ENCODE results near the gene OXSM.
A peak's percentile ranks its signal among the peaks of the same experiment; 100 is the strongest.

OXSM gene

DNA sequence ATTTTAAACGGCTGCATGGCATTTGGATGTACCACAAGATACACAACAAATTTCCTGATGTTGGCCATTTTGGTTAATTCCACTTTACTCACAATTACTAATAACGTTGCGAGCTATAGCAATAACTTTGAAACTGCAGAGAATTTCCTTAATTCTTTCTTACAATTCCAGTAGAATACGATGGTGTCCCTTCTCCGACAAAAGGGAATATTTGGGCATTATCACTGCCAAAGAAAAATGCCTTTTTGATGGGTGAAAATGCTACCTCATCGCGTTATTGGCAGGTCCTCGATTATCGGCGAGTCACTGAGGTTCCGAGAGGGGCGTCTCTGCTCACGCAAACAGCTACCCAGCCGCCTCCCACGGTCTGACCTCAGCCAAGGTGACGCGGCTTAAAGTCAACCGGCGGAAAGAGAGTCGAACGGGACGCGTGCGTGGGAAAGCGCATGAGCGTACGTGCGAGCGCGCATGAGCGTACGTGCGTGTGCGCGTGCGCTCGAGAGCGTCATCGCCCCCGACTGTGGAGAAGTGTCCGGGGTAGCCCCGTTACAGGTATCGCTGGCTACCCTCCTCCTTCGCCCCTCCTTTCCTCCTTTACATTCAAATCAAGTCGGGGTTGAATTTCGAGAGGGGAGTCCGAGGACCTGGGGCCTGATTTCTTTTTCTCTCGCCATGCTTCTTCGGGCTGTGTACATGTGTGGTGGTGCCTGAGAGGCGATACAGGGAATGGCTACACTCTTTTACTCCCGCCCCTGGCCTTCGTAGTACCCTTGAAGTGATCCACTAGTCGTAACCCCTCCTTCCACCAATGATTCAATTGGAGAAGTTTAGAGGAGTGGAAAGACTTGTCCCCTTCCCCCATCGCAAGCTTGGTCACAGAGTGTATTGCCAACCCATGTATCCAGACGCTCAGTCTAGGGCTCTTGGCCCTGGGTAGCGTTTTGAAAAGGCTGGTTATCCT, at the start of gene OXSM:
TSS of gene OXSM (plus strand) at position 495 of the 961 bp plus-strand sequence. CDS start 931 bp downstream, outside the sequence.
- DNase-seq = peak; percentile 91

GRCh38 chr3:25744470-25744869, 45.4 kb upstream of the OXSM start:
- DNase-seq = no peak

DNA sequence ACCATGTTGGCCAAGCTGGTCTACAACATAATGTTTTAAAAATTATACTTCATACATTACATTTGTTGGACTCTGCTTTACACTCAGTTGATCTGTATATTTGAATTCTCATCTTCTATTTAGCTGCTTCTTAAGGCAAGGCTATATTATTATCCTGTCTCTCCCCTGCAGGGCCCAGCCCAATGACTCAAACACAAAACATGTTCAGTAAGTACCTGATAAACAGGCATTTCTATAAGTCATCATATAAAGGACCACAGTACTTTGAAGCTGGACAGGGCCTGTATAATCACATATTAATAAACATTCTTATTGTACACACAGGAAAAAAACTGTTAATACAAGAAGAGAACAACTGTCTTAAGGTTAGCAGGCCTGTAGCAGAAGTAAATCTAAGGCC, 42.9 kb upstream of the OXSM start:
- no peak for DNase-seq

DNA sequence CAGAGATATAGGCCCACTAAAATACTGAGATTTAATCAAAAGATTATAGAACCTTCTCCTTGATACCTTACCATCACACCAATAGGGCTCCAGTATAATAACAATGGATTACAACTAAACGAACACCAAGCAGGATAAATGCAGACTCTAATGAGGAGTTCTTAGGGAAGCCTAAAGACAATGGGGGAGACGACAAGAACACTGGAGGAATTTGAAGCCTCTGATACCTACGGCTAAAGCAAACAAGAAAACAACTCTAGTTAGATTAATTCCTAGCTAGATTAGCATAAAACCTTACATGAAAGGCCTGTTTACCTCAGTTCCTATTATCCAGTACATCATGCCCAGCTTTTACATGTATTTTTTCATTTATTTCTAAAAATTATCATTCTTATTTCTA, 41.7 kb upstream of the OXSM start:
- DNase-seq = no peak

DNA sequence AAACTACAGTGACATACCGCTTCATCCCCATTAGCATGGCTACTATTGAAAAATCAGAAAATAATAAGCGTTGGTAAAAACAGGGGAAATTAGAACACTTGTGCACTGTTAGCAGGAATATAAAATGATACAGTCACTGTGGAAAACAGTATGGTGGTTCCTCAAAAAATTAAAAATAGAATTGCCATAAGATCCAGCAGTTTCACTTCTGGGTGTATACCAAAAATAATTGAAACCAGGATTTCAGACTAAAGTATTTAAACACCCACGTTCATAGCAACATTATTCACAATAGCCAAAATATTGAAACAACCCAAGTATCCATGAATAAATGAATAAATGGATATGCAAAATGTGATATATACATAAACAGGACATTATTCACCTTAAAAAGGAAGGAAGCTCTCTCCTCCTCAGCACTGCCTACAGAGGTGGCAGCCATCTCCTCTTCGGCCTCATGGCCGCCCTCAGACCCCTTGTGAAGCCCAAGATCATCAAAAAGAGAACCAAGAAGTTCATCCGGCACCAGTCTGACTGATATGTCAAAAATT, 40.8 kb upstream of the OXSM start:
- DNase-seq = no peak

- no peak for DNase-seq
Measured at GRCh38 chr3:25751048-25751447, 38.8 kb upstream of the OXSM start.

DNA sequence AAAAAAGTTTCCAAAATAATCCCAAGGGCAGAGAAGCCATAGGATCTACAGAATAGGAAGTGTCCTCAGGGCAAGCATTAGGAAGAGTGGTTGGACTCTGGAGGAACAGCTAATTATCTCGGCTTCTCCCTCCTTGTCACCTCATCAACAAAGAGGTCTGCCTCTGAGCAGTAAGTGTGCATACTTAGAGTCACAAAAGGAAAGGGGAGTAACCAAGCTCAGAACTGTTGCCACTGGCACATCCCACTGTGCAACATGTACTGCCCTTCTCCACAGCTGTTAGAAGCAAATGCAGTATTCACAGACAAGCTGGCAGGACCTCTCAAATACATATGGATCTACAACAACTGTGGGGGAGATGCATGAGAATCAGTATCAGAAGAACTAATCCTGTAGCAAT, 38.2 kb upstream of the OXSM start:
- no peak for DNase-seq

DNA sequence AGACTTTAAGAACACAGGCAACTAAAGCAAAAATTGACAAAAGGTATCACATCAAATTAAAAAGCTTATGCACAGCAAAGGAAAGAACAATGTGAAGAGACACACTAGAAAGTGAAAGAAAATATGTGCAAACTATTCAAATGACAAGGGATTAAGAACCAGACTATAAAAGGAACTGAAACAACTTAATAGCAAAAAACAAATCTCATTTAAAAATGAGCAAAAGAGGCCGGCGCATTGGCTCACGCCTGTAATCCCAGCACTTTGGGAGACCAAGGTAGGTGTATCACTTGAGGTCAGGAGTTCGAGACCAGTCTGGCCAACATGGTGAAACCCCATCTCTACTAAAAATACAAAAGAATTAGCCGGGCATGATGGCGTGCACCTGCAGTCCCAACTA, 21.0 kb upstream of the OXSM start:
- no peak for DNase-seq

DNA sequence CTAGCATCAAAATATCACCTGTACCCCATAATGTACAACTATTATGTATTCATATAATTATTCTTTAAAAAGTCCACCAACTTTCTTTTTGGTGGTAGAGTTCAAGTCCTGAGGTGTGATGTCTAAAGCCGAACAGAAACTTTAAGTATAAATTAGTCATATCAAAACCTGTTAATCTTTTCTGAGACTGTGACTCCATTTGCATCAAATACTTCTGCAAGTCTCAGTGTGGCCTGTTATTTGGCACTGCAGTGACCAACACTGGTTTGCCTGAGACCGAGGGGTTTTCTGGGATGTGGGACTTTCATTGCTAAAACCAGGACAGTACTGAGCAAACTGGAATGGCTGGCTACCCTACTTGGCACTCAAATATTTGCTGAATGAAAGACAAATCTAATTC, 14.0 kb upstream of the OXSM start:
- DNase-seq = no peak

GRCh38 chr3:25780618-25781017, 9.3 kb upstream of the OXSM start:
- DNase-seq = no peak

DNA sequence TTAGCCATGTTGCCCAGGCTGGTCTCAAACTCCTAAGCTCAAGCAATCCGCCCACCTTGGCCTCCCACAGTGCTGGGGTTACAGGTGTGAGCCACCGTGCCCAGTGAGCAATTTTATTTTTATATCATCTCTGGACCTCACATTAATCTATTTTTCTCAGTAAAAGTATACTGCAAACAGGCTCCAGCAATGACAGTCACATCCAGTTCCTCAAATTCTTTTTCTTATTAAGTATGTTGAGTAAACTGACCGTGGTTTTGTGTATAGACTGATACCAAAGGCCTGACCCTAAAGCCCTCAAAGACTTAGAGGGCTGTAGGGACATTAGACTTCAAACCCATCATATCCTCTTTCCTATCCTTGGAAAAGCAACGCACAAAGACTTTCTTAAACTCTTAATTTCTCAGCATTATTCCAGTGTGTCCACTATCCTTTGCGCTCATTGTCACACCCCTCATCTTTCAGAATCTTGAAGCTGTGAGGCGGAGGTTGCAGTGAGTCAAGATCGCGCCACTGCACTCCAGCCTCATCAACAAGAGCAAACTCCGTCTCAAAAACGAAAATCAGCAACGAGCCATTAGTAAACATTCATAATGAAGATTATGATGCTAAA, 8.6 kb upstream of the OXSM start:
- no peak for DNase-seq

- DNase-seq = no peak
Measured at GRCh38 chr3:25781758-25782594, 7.9 kb upstream of the OXSM start.

DNA sequence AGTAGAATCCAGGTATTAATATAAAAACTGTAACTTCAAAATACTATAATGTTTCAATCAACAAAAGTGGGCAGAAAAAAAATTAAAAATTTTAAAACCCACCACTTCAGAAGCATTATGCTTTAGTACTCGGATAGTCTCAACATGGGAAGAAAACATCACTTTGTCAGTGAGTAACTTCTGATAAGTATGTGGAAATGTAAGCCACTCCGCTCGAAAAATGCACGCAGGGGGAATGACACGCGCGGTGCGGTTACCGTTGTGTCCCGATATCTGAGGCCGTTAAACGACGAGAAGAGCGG, 7.3 kb upstream of the OXSM start:
- no peak for DNase-seq

GRCh38 chr3:25782938-25783660, 6.8 kb upstream of the OXSM start, which contains the start of gene NGLY1:
Gene NGLY1, minus strand, starts transcription at chr3:25783443. Its CDS starts 53 bp downstream, at chr3:25783390.
- DNase-seq = peak; percentile 89

DNA sequence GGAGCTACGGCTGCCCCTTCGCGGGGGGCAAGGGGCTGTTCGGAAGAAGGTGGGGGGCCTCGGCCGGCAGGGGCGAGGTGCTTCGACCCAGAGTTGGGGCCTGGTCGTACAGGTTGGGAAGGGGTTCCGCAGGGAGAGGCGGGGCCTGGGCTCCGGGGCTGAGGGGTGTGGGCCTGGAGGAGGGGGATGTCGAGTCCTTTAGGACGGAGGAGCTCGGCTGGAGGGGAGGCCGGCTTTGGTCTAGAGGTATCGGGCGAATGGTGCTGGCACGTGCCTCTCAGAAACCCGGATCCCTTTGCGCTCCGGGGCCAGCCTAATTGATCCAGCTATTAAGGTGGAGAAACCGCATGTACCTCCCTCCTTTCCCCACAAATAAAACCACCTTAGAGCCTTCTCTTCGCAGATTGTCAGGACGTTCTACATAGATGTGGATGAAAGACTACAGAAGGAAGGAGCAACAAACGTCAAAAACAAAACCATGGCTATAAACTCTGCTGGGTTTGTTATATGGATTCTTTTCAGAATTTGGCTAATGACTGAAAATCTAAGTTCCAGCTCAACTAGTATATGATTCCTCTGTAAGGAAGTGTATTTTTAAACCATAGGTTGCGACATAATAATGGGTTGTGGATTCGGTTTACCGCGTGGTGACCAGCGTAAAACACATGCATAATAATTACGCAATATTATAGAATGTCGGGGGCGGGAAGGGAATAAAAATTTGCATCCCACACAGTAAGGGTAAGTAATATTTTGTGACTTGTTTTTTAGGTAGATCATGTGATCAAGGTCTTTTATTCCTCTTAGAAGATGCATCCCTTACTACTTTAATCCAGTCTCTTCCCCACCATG, 6.0 kb upstream of the OXSM start:
- no peak for DNase-seq

GRCh38 chr3:25784971-25785370, 4.9 kb upstream of the OXSM start:
- no peak for DNase-seq

DNA sequence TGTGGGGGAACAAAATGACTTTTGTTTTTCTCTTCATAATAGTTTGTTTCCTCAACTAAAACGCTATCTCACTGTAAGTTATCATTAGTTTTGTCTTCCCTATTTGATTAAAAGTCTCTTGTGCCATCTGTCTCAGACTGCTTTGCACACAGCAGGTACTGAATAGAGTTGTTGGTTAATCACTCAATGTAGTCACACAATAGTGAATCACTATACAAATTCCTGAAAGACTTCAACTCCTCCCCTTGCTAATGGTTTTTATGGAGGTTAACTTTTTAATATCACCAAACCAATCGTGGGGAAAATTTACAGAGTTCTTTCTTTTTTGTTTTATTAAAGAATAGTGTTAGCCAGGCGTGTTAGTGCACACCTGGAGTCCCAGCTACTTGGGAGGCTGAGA, 4.1 kb upstream of the OXSM start:
- no peak for DNase-seq

- no peak for DNase-seq
Measured at GRCh38 chr3:25787689-25788088, 2.2 kb upstream of the OXSM start.

DNA sequence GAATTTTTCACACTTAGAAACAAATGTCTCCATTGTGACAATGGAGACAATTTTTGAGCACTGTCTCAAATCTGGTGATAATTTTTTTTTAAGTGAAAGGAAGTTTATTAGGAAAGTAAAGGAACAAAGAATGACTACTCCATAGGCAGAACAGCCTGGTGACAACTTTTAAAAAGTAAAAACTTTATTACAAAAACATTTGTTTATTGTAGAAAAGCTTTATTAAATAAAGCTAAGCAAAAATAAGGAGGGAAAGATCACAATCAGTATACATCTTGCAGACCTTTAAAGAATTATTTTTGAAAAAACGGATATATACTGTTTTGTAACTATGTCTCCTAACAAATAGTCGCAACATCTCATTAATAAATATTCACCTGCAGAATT, 688 bp upstream of the OXSM start:
- no peak for DNase-seq

DNA sequence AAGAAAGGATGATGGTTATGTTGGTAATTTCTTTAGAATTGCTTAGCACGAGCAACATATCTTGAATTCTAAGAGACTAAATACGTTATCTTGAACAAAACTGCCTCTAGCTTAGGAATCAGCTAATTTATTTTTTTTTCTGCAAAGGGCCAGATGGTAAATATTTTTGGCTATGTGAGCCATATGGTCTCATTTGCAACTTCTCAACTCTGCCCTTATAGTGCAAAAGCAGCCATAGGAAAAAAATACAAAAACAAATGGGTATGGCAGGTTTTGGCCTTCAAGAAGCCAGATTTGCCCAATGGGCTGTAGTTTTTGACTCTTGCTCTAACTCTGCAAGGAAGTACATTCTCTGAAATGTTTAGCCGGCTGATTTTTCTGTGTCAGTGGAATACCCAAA, 11.9 kb downstream of the OXSM start:
- no peak for DNase-seq

GRCh38 chr3:25803833-25804232, 13.9 kb downstream of the OXSM start:
- DNase-seq = no peak

DNA sequence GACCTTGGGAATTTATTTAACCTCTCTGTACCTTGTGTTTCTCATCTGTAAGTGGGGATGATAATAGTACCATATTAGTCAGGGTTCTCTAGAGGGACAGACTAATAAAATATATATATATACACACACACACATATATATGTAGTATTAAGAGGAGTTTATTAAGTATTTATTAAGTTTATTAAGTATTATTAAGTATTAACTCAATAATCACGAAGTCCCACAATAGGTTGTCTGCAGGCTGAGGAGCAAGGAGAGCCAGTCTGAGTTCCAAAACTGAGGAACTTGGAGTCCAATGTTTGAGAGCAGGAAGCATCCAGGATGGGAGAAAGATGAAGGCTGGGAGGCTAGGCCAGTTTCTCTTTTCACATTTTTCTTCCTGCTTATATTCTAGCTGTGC, 14.8 kb downstream of the OXSM start:
- no peak for DNase-seq

Data from left hindlimb (tissue), 1 donor.